OCI-LY1 (cell line): ENCODE data around the gene PDAP1.

Source experiments
- EZH2 ChIP-seq: fragments of 200-600 bp; sonication (generic), shearing (Covaris generic); IDR thresholded peaks from 2 replicates; pipeline ENCODE4 v1.8.0; 2017; ENCODE audit warnings: borderline replicate concordance, mixed run types, mild to moderate bottlenecking, antibody characterized with exemption, low read length, moderate library complexity, mixed read lengths
- TF ChIP-seq, protein P1 (sequence below): fragments of 200-600 bp; sonication (generic), shearing (Covaris generic); IDR thresholded peaks from 2 replicates; pipeline ENCODE4 v1.5.1; 2017; ENCODE audit warnings: mild to moderate bottlenecking, antibody characterized with exemption, low read length, moderate library complexity, mixed read lengths

DNA sequence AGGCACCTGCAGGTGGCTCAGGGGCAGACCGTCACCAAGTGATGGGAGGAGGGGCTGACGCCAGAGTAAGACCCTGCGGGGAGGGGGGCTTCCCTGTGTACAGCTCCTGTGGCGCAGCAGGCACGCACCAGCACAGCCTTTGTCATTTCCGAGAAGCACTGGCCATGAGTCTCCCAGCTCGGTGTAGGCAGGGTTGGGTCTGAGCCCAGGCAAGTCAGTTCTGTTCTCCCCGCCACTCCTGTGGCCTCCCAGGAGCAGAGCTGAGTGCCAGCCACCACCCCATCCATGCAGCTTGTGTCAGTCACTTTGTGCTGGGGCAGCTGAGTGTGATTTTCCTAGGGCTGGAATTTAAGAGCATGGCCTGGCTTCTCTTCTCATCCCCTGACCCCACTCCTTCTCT lies 43.5 kb upstream of the PDAP1 start:
- TF ChIP-seq, protein P1, sequence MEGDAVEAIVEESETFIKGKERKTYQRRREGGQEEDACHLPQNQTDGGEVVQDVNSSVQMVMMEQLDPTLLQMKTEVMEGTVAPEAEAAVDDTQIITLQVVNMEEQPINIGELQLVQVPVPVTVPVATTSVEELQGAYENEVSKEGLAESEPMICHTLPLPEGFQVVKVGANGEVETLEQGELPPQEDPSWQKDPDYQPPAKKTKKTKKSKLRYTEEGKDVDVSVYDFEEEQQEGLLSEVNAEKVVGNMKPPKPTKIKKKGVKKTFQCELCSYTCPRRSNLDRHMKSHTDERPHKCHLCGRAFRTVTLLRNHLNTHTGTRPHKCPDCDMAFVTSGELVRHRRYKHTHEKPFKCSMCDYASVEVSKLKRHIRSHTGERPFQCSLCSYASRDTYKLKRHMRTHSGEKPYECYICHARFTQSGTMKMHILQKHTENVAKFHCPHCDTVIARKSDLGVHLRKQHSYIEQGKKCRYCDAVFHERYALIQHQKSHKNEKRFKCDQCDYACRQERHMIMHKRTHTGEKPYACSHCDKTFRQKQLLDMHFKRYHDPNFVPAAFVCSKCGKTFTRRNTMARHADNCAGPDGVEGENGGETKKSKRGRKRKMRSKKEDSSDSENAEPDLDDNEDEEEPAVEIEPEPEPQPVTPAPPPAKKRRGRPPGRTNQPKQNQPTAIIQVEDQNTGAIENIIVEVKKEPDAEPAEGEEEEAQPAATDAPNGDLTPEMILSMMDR, result no peak
- TF ChIP-seq EZH2, result no peak
